ENCODE results near the gene OLIG2.

OLIG2 gene

GRCh38 chr21:33064623-33065390 lies 39.1 kb downstream of the OLIG2 start:
- DNase-seq (ENCODE audit: low spot score): no peak

GRCh38 chr21:33067043-33067442 lies 41.3 kb downstream of the OLIG2 start:
- no peak for DNase-seq (ENCODE audit: low spot score)

GRCh38 chr21:33067457-33067856 lies 41.7 kb downstream of the OLIG2 start:
- DNase-seq (ENCODE audit: low spot score): no peak

- DNase-seq (ENCODE audit: low spot score): no peak
Observed at GRCh38 chr21:33069243-33069642, 43.5 kb downstream of the OLIG2 start.

- no peak for DNase-seq (ENCODE audit: low spot score)
Observed at GRCh38 chr21:33069645-33069993, 43.9 kb downstream of the OLIG2 start.

- peak; percentile 11 for DNase-seq (ENCODE audit: low spot score)
Observed at GRCh38 chr21:33069994-33070743, 44.4 kb downstream of the OLIG2 start, which contains the start of gene OLIG1. Gene OLIG1, plus strand, starts transcription at chr21:33070141. Its CDS starts 106 bp downstream, at chr21:33070247.

GRCh38 chr21:33070744-33070997 lies 44.9 kb downstream of the OLIG2 start:
- no peak for DNase-seq (ENCODE audit: low spot score)

- no peak for DNase-seq (ENCODE audit: low spot score)
Observed at GRCh38 chr21:33070998-33071769, 45.4 kb downstream of the OLIG2 start.

GRCh38 chr21:33071770-33072306 lies 46.1 kb downstream of the OLIG2 start:
- DNase-seq (ENCODE audit: low spot score): no peak

- DNase-seq (ENCODE audit: low spot score): no peak
Observed at GRCh38 chr21:33073636-33074035, 47.9 kb downstream of the OLIG2 start.

GRCh38 chr21:33075128-33075527 lies 49.4 kb downstream of the OLIG2 start:
- peak; percentile 17 for DNase-seq (ENCODE audit: low spot score)

GRCh38 chr21:33075596-33076195 lies 50.0 kb downstream of the OLIG2 start:
- no peak for DNase-seq (ENCODE audit: low spot score)

GRCh38 chr21:33076600-33077329 lies 51.0 kb downstream of the OLIG2 start:
- DNase-seq (ENCODE audit: low spot score): no peak

Measured in AG08395 (cell line).